BJ (cell line): Measurements from ENCODE around the gene LEFTY1. TPM values are rescaled to one million over a fixed set of nuclear protein-coding genes. Genes with fewer than 3 reads are reported as not detected.
A peak's percentile ranks its signal among the peaks of the same experiment; 100 is the strongest.

Experiments
- CTCF ChIA-PET: fragments of 350-600 bp; formaldehyde crosslinking; extraction: SDS; loops from one replicate; lab custom pipeline; 2021; ENCODE audit warnings: antibody characterized with exemption, inconsistent platforms; lab: Yijun Ruan, JAX
- POLR2A ChIA-PET: fragments of 300-600 bp; sonication (Branson Sonifier 250); formaldehyde crosslinking; extraction: SDS; loops from one replicate; lab custom pipeline; 2021; ENCODE audit warnings: antibody characterized with exemption; lab: Charles Lee
- DNase-seq: peaks from one replicate; pipeline ENCODE4 v3.0.0-alpha.2; 2011; ENCODE audit warnings: low read depth
- H3K27me3 ChIP-seq: 2 replicates; pipeline ENCODE4 v1.6.0; 2011; ENCODE audit warnings: low read length; ENCODE audit not compliant: control insufficient read depth, insufficient read depth
- H3K36me3 ChIP-seq: 2 replicates; pipeline ENCODE4 v1.5.1; 2011; ENCODE audit warnings: low read length; ENCODE audit not compliant: control insufficient read depth, insufficient read depth
- H3K4me3 ChIP-seq: 2 replicates; pipeline ENCODE4 v1.5.1; 2011; ENCODE audit warnings: low read depth, mild to moderate bottlenecking, control low read depth, low read length
- polyA plus RNA-seq: library from polyadenylated mRNA; depleted of rRNA; stranded (reverse); fragments of >200 nt; gene quantifications from 2 replicates; pipeline ENCODE4 v1.2.3, GENCODE V29; 2011
- TF ChIP-seq, protein P1 (sequence below): IDR thresholded peaks from 2 replicates; pipeline ENCODE4 v1.5.1; 2011; ENCODE audit warnings: low read depth, mild to moderate bottlenecking, control low read depth, inconsistent platforms, low read length, moderate library complexity; ENCODE audit not compliant: insufficient read depth

Gene LEFTY1
- polyA plus RNA-seq, 1 experiment, result 0.10 TPM

DNA sequence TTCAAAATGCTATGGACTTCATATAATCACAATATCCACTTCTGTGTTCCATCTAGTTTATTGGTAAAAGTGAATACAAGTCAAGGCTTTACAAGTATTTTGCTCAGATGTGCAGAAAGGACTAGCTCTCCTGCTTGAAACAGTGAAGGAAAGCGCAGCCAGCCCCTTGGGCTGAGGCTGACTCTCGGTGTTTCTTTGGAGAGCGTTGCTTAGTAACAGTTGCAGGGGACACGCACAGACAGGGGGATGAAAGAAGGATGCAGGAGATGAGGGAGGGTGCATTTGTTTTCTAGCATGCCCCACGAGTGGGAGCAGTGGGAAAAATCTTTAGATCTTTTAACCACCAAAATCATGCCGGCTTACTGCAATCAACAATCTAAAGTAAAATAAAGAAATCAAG, 26.0 kb upstream of the LEFTY1 start:
- CTCF ChIA-PET, result no interaction called here
- TF ChIP-seq, protein P1, sequence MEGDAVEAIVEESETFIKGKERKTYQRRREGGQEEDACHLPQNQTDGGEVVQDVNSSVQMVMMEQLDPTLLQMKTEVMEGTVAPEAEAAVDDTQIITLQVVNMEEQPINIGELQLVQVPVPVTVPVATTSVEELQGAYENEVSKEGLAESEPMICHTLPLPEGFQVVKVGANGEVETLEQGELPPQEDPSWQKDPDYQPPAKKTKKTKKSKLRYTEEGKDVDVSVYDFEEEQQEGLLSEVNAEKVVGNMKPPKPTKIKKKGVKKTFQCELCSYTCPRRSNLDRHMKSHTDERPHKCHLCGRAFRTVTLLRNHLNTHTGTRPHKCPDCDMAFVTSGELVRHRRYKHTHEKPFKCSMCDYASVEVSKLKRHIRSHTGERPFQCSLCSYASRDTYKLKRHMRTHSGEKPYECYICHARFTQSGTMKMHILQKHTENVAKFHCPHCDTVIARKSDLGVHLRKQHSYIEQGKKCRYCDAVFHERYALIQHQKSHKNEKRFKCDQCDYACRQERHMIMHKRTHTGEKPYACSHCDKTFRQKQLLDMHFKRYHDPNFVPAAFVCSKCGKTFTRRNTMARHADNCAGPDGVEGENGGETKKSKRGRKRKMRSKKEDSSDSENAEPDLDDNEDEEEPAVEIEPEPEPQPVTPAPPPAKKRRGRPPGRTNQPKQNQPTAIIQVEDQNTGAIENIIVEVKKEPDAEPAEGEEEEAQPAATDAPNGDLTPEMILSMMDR, result no peak
- H3K4me3 ChIP-seq, result no peak overlapping the region
- peaks cover 6% of the 10 kb centered on the region for H3K36me3 ChIP-seq
- no peaks in the 10 kb centered on the region for H3K27me3 ChIP-seq
- POLR2A ChIA-PET, result no interaction called here
- no peak for DNase-seq

DNA sequence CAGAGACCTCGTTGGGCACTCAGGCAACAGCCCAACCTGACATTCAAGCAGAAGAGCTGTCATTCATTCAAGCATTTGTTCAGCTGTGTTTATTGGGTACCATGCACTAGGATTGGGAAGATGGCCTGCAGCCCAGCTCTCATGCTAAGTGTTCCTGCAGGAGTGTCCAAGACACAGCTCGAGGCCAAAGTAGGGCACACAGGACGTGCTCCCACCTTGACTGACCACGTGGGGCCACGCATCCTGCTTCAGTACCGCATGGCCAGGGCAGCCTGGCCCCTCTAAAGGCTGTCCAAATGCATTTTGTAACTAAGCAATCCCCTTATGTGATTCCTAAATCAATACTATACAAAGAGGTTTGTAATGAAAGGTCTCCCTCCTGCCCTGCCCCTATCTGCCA, 25.4 kb upstream of the LEFTY1 start:
- H3K36me3 ChIP-seq, result peaks cover 4% of the 10 kb centered on the region
- no peak for DNase-seq
- TF ChIP-seq, protein P1, result no peak
- ChIA-PET POLR2A (no interaction called here), CTCF (no interaction called here)
- no peaks in the 10 kb centered on the region for H3K27me3 ChIP-seq
- no peak overlapping the region for H3K4me3 ChIP-seq

DNA sequence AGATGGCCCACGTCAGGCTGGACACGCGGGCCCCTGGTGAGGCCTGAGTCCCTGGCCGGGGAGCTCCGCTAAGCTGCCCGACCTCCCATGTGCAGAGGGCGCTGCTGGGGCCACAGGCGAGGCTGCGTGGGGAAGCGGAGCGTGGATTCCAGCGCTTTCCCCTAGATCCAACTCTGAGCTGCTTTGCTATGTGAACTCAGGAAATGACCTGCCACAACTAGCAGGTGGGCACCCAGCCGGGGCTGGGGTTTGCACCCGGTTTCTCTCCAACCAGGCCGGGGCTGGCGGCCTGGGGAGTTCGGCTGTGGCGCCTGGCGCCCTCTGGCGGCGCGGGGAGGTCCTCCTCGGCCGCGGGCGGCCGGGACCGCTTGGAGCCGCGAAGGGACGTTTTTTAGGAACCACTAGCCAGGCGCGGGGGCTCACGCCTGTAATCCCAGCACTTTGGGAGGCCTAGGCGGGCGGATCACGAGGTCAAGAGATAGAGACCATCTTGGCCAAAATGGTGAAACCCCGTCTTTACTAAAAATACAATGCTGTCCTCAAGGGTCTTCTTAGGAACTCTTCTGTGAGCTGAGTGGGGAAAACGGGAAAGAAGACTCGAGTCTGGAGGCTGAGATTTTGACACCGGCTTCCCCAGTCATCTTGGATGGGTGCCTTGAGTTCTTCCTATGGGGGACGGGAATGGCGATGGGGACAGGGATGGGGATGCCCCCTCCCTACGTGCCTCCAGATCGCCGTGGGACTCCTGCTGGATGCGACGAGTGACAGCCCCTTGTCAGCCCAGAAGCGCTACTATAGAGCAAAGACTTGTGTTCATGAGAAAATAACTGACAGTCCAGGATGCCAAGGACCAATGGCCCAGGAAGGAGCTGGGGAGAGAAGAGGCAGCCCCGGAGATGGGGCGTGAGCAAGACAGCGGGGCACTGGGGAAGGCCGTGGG, 22.5 kb upstream of the LEFTY1 start:
- CTCF ChIA-PET, result interaction anchor here (0.6 to 3.4 kb wide), 20 partner anchors 8 to 441 kb away, joined by 3 to 21 read pairs (median 4); partner anchors contain the start of genes LEFTY1, SRP9 and TMEM63A
- H3K27me3 ChIP-seq, result no peaks in the 10 kb centered on the region
- H3K36me3 ChIP-seq, result peaks cover 1% of the 10 kb centered on the region
- DNase-seq, result no peak
- POLR2A ChIA-PET, result no interaction called here
- TF ChIP-seq, protein P1, result peak; percentile 54
- H3K4me3 ChIP-seq, result no peak overlapping the region

DNA sequence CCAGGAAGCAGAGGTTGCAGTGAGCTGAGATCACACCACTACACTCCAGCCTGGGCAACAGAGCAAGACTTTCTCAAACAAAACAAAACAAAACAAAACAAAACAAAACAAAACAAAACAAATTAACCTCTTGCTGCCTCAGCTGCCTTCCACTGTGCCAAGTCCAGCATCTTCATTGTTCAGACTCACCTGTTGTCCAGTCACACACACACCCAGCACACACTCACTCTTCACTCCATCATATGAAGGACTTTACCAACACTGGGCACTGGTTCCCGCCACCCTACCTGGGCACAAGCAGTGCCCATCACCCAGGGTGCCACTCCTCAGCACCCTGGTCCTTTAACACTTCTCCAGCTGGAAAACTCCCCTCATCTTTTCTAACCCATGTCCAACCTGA, 20.5 kb upstream of the LEFTY1 start:
- H3K36me3 ChIP-seq, result no peaks in the 10 kb centered on the region
- no peak overlapping the region for H3K4me3 ChIP-seq
- CTCF ChIA-PET, result interaction anchor here (3.4 kb wide), 1 partner anchor 434 kb away, joined by 21 read pairs; no protein-coding TSS in a partner anchor
- no peak for DNase-seq
- H3K27me3 ChIP-seq, result no peaks in the 10 kb centered on the region
- POLR2A ChIA-PET, result no interaction called here
- TF ChIP-seq, protein P1, result no peak

DNA sequence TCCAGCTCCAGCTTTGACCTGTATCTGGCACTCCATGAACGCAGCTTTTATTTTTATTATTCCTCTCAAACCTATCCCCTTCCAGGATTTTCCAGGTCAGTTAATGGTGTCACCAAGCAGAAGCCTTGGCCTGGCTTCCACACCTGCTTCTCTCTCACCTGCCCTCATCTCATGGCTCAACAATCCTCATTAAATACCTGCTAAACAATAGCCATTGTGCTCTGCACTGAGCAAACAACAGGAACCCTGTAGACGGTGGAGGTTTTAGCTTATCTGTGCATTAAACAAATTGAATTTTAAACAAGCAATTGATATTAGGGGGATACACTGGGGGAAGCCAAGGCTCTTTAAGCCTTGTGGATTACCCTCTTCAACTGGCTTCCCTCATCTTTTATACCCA, 19.8 kb upstream of the LEFTY1 start:
- TF ChIP-seq, protein P1, result no peak
- Histone ChIP-seq H3K4me3 (no peak overlapping the region), H3K27me3 (no peaks in the 10 kb centered on the region), H3K36me3 (no peaks in the 10 kb centered on the region)
- ChIA-PET CTCF (interaction anchor here (1.0 to 3.4 kb wide), 2 partner anchors 136 to 434 kb away, joined by 5 to 21 read pairs; no protein-coding TSS in a partner anchor), POLR2A (no interaction called here)
- no peak for DNase-seq
